Measurements from ENCODE around the gene CMIP.

The CMIP gene

DNA sequence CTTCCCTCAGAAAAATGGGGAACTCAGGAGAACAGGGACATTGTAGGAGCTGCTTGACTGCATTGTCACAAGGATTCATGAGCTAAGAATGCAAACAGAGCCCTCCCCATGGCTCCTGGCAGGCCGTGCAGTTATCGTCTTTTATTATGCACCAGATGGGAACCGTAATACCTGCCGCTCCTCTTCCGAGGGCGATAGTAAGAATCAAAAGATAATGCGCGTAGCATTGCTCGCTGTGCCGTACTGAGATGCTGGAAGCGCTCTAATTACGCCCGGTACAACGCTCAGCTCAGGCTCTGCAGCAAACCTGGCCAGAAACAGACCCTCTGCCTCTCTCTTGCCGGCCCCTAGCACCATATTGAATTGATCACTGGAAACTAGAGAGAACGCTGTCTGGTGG lies 247.4 kb downstream of the CMIP start:
- no peak for TF ChIP-seq FOXA1 (IDR thresholded peaks at IDR 0.05)
- no peak for TF ChIP-seq FOXK2 (IDR thresholded peaks at IDR 0.05)
- TF ChIP-seq FOXM1 (IDR thresholded peaks at IDR 0.05; ENCODE audit: borderline replicate concordance): no peak
- TF ChIP-seq SUZ12 (IDR thresholded peaks at IDR 0.05): no peak
- no peak for DNase-seq (ENCODE audit: extremely low spot score)
- ChIA-PET CTCF (no interaction called here), POLR2A (no interaction called here)

DNA sequence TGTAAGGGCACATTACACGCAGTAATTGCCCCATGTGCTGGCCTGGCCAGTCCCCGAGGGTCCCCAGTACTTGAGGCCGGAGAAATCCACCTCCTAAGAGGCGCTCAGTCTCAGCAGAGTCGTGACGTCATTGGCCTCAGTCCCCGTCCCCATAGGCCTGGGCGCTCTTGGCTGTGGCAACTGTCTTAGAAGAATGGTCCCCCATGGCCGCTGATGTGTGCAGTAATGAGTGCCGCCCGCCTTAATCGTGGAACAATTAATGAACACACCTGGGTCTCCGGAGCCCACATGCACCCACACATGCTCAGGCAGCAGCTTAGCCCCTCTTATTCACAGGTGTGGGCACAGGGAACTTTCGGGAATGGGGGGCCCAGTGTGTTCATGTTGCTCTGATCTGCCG lies 248.0 kb downstream of the CMIP start:
- no peak for DNase-seq (ENCODE audit: extremely low spot score)
- TF ChIP-seq BHLHE40 (IDR thresholded peaks at IDR 0.05; ENCODE audit: borderline replicate concordance) (no peak), TARDBP (IDR thresholded peaks at IDR 0.05) (no peak), ARNT (IDR thresholded peaks at IDR 0.05) (no peak), L3MBTL2 (conservative IDR thresholded peaks at IDR 0.05) (no peak), CTBP1 (IDR thresholded peaks at IDR 0.05; ENCODE audit: borderline replicate concordance) (no peak), FOXA1 (IDR thresholded peaks at IDR 0.05) (no peak), SUZ12 (IDR thresholded peaks at IDR 0.05) (no peak)
- CTCF ChIA-PET: no interaction called here
- POLR2A ChIA-PET: no interaction called here

GRCh38 chr16:81693041-81693743 lies 248.6 kb downstream of the CMIP start:
- ChIA-PET CTCF (no interaction called here), POLR2A (no interaction called here)
- DNase-seq (ENCODE audit: extremely low spot score): no peak
- TF ChIP-seq ZNF384 (IDR thresholded peaks at IDR 0.05) (no peak), SP1 (IDR thresholded peaks at IDR 0.05) (no peak), ARNT (IDR thresholded peaks at IDR 0.05) (no peak), ELF4 (IDR thresholded peaks at IDR 0.05) (no peak)

GRCh38 chr16:81693744-81694303 lies 249.2 kb downstream of the CMIP start:
- ChIA-PET POLR2A (no interaction called here), CTCF (no interaction called here)
- DNase-seq (ENCODE audit: extremely low spot score): no peak
- TF ChIP-seq, protein P1, sequence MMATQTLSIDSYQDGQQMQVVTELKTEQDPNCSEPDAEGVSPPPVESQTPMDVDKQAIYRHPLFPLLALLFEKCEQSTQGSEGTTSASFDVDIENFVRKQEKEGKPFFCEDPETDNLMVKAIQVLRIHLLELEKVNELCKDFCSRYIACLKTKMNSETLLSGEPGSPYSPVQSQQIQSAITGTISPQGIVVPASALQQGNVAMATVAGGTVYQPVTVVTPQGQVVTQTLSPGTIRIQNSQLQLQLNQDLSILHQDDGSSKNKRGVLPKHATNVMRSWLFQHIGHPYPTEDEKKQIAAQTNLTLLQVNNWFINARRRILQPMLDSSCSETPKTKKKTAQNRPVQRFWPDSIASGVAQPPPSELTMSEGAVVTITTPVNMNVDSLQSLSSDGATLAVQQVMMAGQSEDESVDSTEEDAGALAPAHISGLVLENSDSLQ (IDR thresholded peaks at IDR 0.05): no peak
- TF ChIP-seq TARDBP (IDR thresholded peaks at IDR 0.05): no peak
- no peak for TF ChIP-seq ELF4 (IDR thresholded peaks at IDR 0.05)
- TF ChIP-seq SP1 (IDR thresholded peaks at IDR 0.05): no peak
- TF ChIP-seq LEF1 (IDR thresholded peaks at IDR 0.05; ENCODE audit: borderline replicate concordance): no peak
- no peak for TF ChIP-seq FOXK2 (IDR thresholded peaks at IDR 0.05)
- no peak for TF ChIP-seq L3MBTL2 (conservative IDR thresholded peaks at IDR 0.05)
- TF ChIP-seq NFRKB (IDR thresholded peaks at IDR 0.05): no peak
- TF ChIP-seq FOXA1 (IDR thresholded peaks at IDR 0.05): no peak
- TF ChIP-seq FOXM1 (IDR thresholded peaks at IDR 0.05; ENCODE audit: borderline replicate concordance): no peak
- no peak for TF ChIP-seq ARNT (IDR thresholded peaks at IDR 0.05)
- TF ChIP-seq ZNF384 (IDR thresholded peaks at IDR 0.05): no peak
- no peak for TF ChIP-seq HDGF (IDR thresholded peaks at IDR 0.05; ENCODE audit: borderline replicate concordance)
- TF ChIP-seq BHLHE40 (IDR thresholded peaks at IDR 0.05; ENCODE audit: borderline replicate concordance): no peak
- no peak for TF ChIP-seq CTBP1 (IDR thresholded peaks at IDR 0.05; ENCODE audit: borderline replicate concordance)
- no peak for TF ChIP-seq SUZ12 (IDR thresholded peaks at IDR 0.05)

DNA sequence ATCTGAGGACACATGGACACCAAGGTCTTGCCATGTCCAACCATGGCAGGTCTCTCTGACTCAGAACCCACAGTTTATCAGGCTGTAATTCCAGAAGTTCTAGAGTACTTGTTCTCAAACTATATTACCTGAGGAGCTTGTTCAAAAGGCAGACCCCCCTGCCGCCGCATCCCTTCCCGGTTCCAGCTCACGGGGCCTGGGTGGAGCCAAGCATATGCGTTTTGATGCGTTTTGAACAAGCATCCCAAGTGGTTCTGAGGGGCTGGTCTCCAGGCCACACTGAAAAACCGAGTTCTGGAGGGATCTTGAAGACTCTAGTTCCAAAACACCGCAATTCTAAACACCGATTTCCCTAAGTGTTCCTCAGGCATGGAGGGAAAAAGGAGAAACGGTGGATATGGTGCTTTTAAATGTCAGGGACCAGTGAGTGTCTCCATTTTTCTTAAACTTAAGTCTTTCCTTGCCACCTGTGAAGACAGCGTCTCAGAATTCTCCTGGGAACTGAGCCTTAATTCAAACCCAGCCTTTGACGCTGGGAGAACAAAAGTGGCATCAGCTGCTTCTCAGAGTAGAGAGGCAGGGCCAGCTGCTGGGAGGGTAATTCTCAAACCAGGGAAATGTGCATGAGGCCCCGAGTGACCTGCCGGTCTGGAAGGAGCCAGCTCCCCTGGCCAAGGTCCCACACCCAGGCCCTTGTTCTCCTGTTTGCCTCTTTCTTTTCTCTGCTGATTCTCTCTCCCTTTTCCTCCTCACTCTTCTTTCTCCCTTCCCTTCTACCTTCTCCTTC lies 250.1 kb downstream of the CMIP start:
- ChIA-PET CTCF (no interaction called here), POLR2A (no interaction called here)
- DNase-seq (ENCODE audit: extremely low spot score): no peak
- no peak for TF ChIP-seq FOXK2 (IDR thresholded peaks at IDR 0.05)
- no peak for TF ChIP-seq ZNF384 (IDR thresholded peaks at IDR 0.05)
- no peak for TF ChIP-seq SUZ12 (IDR thresholded peaks at IDR 0.05)
- TF ChIP-seq CTBP1 (IDR thresholded peaks at IDR 0.05; ENCODE audit: borderline replicate concordance): no peak
- TF ChIP-seq NFRKB (IDR thresholded peaks at IDR 0.05): no peak
- TF ChIP-seq ELF4 (IDR thresholded peaks at IDR 0.05): no peak
- no peak for TF ChIP-seq LEF1 (IDR thresholded peaks at IDR 0.05; ENCODE audit: borderline replicate concordance)
- no peak for TF ChIP-seq TARDBP (IDR thresholded peaks at IDR 0.05)
- TF ChIP-seq, protein P1 (IDR thresholded peaks at IDR 0.05): no peak
- TF ChIP-seq SP1 (IDR thresholded peaks at IDR 0.05): no peak
- no peak for TF ChIP-seq L3MBTL2 (conservative IDR thresholded peaks at IDR 0.05)
- no peak for TF ChIP-seq FOXM1 (IDR thresholded peaks at IDR 0.05; ENCODE audit: borderline replicate concordance)
- no peak for TF ChIP-seq FOXA1 (IDR thresholded peaks at IDR 0.05)
- TF ChIP-seq BHLHE40 (IDR thresholded peaks at IDR 0.05; ENCODE audit: borderline replicate concordance): no peak
- no peak for TF ChIP-seq HDGF (IDR thresholded peaks at IDR 0.05; ENCODE audit: borderline replicate concordance)
- TF ChIP-seq ARNT (IDR thresholded peaks at IDR 0.05): no peak

GRCh38 chr16:81695321-81696165 lies 250.9 kb downstream of the CMIP start:
- DNase-seq (ENCODE audit: extremely low spot score): no peak
- CTCF ChIA-PET: no interaction called here
- POLR2A ChIA-PET: no interaction called here
- TF ChIP-seq BHLHE40 (IDR thresholded peaks at IDR 0.05; ENCODE audit: borderline replicate concordance): no peak
